ENCODE results near the gene CMTM4.

- TF ChIP-seq REST (IDR thresholded peaks at IDR 0.05; ENCODE audit: low read depth), result no peak
- no peak for TF ChIP-seq FOXM1 (IDR thresholded peaks at IDR 0.05; ENCODE audit: borderline replicate concordance, low read depth)
- TF ChIP-seq RAD21 (IDR thresholded peaks at IDR 0.05; ENCODE audit: low read depth), result no peak
- TF ChIP-seq TCF12 (IDR thresholded peaks at IDR 0.05; ENCODE audit: low read depth), result no peak
- TF ChIP-seq TAF1 (IDR thresholded peaks at IDR 0.05; ENCODE audit: low read depth), result no peak
- no peak for TF ChIP-seq EP300 (IDR thresholded peaks at IDR 0.05; ENCODE audit: borderline replicate concordance)
- no peak for TF ChIP-seq CEBPB (IDR thresholded peaks at IDR 0.05)
Observed at GRCh38 chr16:66673691-66674090, 22.9 kb downstream of the CMTM4 start.

Data from Ishikawa (cell line).